H9 (cell line): ENCODE measurements around the gene PRKCB. TPM values are rescaled to one million over a fixed set of nuclear protein-coding genes. Genes with fewer than 3 reads are reported as not detected.

ENCODE experiments used
- DNase-seq: peaks from one replicate; pipeline ENCODE4 v3.0.0-alpha.2; 2017
- H2AFZ ChIP-seq: one replicate; pipeline ENCODE4 v1.6.1; 2013; ENCODE audit warnings: mild to moderate bottlenecking, low read length, control low read depth, moderate library complexity
- H2AK5ac ChIP-seq: 2 replicates; pipeline ENCODE4 v1.6.1; 2013; ENCODE audit warnings: low read length, control low read depth, mixed read lengths; ENCODE audit not compliant: insufficient read length
- H2BK120ac ChIP-seq: one replicate; pipeline ENCODE4 v1.6.1; 2013; ENCODE audit warnings: low read depth, mild to moderate bottlenecking, low read length, control low read depth, inconsistent platforms; ENCODE audit not compliant: poor library complexity, severe bottlenecking
- H2BK12ac ChIP-seq: 2 replicates; pipeline ENCODE4 v1.6.1; 2013; ENCODE audit warnings: low read length, control low read depth, mixed read lengths, low read depth; ENCODE audit not compliant: insufficient read length
- H2BK15ac ChIP-seq: 2 replicates; pipeline ENCODE4 v1.6.1; 2013; ENCODE audit warnings: low read depth, low read length, control low read depth
- H2BK20ac ChIP-seq: one replicate; pipeline ENCODE4 v1.6.1; 2013; ENCODE audit warnings: low read depth, mild to moderate bottlenecking, low read length, control low read depth, inconsistent platforms; ENCODE audit not compliant: poor library complexity, severe bottlenecking
- H2BK5ac ChIP-seq: 2 replicates; pipeline ENCODE4 v1.6.1; 2013; ENCODE audit warnings: low read length, control low read depth, mixed read lengths; ENCODE audit not compliant: insufficient read length
- H3K14ac ChIP-seq: 2 replicates; pipeline ENCODE4 v1.6.1; 2013; ENCODE audit warnings: low read length, control low read depth; ENCODE audit not compliant: insufficient read depth
- H3K18ac ChIP-seq: 2 replicates; pipeline ENCODE4 v1.6.1; 2013; ENCODE audit warnings: low read depth, mild to moderate bottlenecking, mixed read lengths, low read length, control low read depth; ENCODE audit not compliant: insufficient read length
- H3K23ac ChIP-seq: 2 replicates; pipeline ENCODE4 v1.6.1; 2013; ENCODE audit warnings: low read length, control low read depth, mixed read lengths, low read depth; ENCODE audit not compliant: insufficient read length
- H3K23me2 ChIP-seq: 2 replicates; pipeline ENCODE4 v1.6.1; 2013; ENCODE audit warnings: low read depth, mild to moderate bottlenecking, mixed read lengths, low read length, control low read depth; ENCODE audit not compliant: insufficient read length, poor library complexity, severe bottlenecking
- H3K27ac ChIP-seq: 2 replicates; pipeline ENCODE4 v1.5.1; 2013; ENCODE audit warnings: low read length, control low read depth, mixed read lengths, low read depth; ENCODE audit not compliant: insufficient read length
- H3K27me3 ChIP-seq: 2 replicates; pipeline ENCODE4 v1.6.1; 2013; ENCODE audit warnings: low read length, control low read depth, inconsistent platforms; ENCODE audit not compliant: insufficient read depth
- H3K4ac ChIP-seq: 2 replicates; pipeline ENCODE4 v1.6.1; 2013; ENCODE audit warnings: low read depth, mild to moderate bottlenecking, control low read depth, inconsistent platforms, low read length, moderate library complexity
- H3K4me1 ChIP-seq: 2 replicates; pipeline ENCODE4 v1.6.1; 2013; ENCODE audit warnings: low read length, control low read depth, inconsistent platforms; ENCODE audit not compliant: insufficient read depth
- H3K4me2 ChIP-seq: 2 replicates; pipeline ENCODE4 v1.6.1; 2013; ENCODE audit warnings: low read length, control low read depth, mixed read lengths; ENCODE audit not compliant: insufficient read length, insufficient read depth
- H3K56ac ChIP-seq: 2 replicates; pipeline ENCODE4 v1.6.1; 2013; ENCODE audit warnings: low read depth, mild to moderate bottlenecking, mixed read lengths, low read length, control low read depth; ENCODE audit not compliant: insufficient read length
- H3K79me1 ChIP-seq: 2 replicates; pipeline ENCODE4 v1.6.1; 2013; ENCODE audit warnings: low read depth, mild to moderate bottlenecking, moderate library complexity, low read length, control low read depth, inconsistent platforms; ENCODE audit not compliant: insufficient read depth, poor library complexity, severe bottlenecking
- H3K79me2 ChIP-seq: 2 replicates; pipeline ENCODE4 v1.6.1; 2013; ENCODE audit warnings: low read length, control low read depth, inconsistent platforms; ENCODE audit not compliant: insufficient read depth
- H3K9ac ChIP-seq: 2 replicates; pipeline ENCODE4 v1.6.1; 2013; ENCODE audit warnings: low read length, control low read depth, mixed read lengths; ENCODE audit not compliant: insufficient read length; ENCODE audit errors: extremely low read depth
- H3K9me3 ChIP-seq: one replicate; pipeline ENCODE4 v1.6.1; 2013; ENCODE audit warnings: low read depth, low read length, inconsistent platforms; ENCODE audit not compliant: control insufficient read depth
- H3T11ph ChIP-seq: one replicate; pipeline ENCODE4 v1.6.1; 2013; ENCODE audit warnings: mild to moderate bottlenecking, low read length, control low read depth, inconsistent platforms
- H4K20me1 ChIP-seq: one replicate; pipeline ENCODE4 v1.6.1; 2013; ENCODE audit not compliant: control insufficient read depth, insufficient read length, insufficient read depth
- H4K5ac ChIP-seq: 2 replicates; pipeline ENCODE4 v1.6.1; 2013; ENCODE audit warnings: low read depth, mild to moderate bottlenecking, mixed read lengths, low read length, control low read depth; ENCODE audit not compliant: insufficient read length
- H4K8ac ChIP-seq: replicated peaks from 2 replicates; pipeline ENCODE4 v1.6.1; 2013; ENCODE audit warnings: low read length, control low read depth, mixed read lengths, low read depth; ENCODE audit not compliant: insufficient read length
- H4K91ac ChIP-seq: 2 replicates; pipeline ENCODE4 v1.6.1; 2013; ENCODE audit warnings: low read depth, mild to moderate bottlenecking, moderate library complexity, mixed read lengths, low read length, control low read depth; ENCODE audit not compliant: insufficient read length
- H3K27ac Mint-ChIP-seq, 3 experiments: 2 replicates in 2 of 3; 3 replicates in 1 of 3; pipeline ENCODE4 v1.8.0; 2020 to 2021; ENCODE audit warnings: mixed read lengths in 3 of 3, mild to moderate bottlenecking in 1 of 3, moderate library complexity in 1 of 3
- H3K27me3 Mint-ChIP-seq: 2 replicates; pipeline ENCODE4 v1.8.0; 2021; ENCODE audit warnings: low read depth, mild to moderate bottlenecking, moderate library complexity, mixed read lengths
- H3K36me3 Mint-ChIP-seq, 3 experiments: 2 replicates in 2 of 3; 3 replicates in 1 of 3; pipeline ENCODE4 v1.8.0; 2020 to 2021; ENCODE audit warnings: low read depth in 3 of 3, mixed read lengths in 3 of 3; ENCODE audit not compliant: insufficient read depth in 1 of 3
- H3K4me1 Mint-ChIP-seq, 2 experiments: 2 replicates each; pipeline ENCODE4 v1.8.0; 2020; ENCODE audit warnings: mixed read lengths in 2 of 2
- H3K4me3 Mint-ChIP-seq, 2 experiments: 2 replicates in 1 of 2; 3 replicates in 1 of 2; pipeline ENCODE4 v1.8.0; 2020 to 2021; ENCODE audit warnings: mild to moderate bottlenecking in 2 of 2, mixed read lengths in 2 of 2, moderate library complexity in 1 of 2
- H3K9me3 Mint-ChIP-seq, 2 experiments: 2 replicates in 1 of 2; 3 replicates in 1 of 2; pipeline ENCODE4 v1.8.0; 2020; ENCODE audit warnings: mild to moderate bottlenecking in 2 of 2, mixed read lengths in 2 of 2, moderate library complexity in 1 of 2
- WGBS: extraction: QIAGEN DNeasy Blood & Tissue Kit; methylation state at CpG from one replicate; pipeline ENCODE4 v1.1.7; 2013; ENCODE audit warnings: missing lambda C conversion rate, low lambda C conversion rate, mixed read lengths; ENCODE audit not compliant: insufficient read length; ENCODE audit errors: extremely low coverage; 5-methylcytosine and 5-hydroxymethylcytosine counted together
- total RNA-seq: library from RNA; stranded (reverse); gene quantifications from 2 replicates; pipeline ENCODE4 v1.2.1, GENCODE V29; 2021
- TF ChIP-seq, protein P1 (sequence below): fragments of 200-600 bp; sonication (generic); conservative IDR thresholded peaks from 3 replicates; pipeline ENCODE4 v1.8.0; 2021; ENCODE audit warnings: antibody characterized with exemption, mild to moderate bottlenecking

Gene PRKCB
- total RNA-seq, 1 experiment from 2014 or later, result 7.0 TPM

DNA sequence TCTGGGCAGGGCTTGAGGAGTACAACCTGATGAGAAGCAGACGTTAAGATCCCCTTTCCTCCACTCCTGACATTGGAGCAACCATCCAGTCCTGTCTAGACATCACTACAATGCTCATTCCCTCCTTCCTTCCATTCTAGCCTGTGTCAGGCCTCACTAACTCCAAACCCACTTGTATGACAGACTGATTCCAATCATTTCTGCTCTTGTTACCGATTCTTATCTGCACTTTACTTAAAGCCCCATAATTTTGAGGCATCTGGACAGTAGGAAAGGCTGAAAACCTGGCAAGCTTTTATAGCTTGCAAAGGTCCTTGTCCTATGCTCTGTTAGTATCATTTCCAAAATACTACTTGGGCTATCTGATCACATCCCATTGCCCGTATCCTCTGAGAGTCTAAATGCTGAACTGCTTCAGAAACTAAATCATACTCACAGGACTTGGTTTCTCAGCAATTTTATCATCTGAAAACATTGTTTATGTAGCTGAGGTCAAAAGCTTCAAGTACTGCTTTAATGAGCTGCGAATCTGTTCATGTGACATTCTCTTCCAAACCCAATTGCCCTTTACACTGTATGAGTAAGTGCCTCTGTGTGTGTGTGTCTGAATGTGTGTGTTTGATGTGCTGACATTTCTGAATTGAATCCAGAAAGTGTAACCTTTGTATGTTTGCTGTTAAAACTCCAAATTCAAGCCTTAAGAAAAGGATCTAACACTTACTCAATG lies 363.2 kb downstream of the PRKCB start:
- Mint-ChIP-seq H3K4me1 (peaks cover 18 to 20% of the 10 kb centered on the region in 2 experiments), H3K27ac (no peak overlapping the region), H3K9me3 (peaks cover 2 to 5% of the 10 kb centered on the region in 2 experiments; a peak in 4 of 5 replicates), H3K4me3 (no peak overlapping the region), H3K27me3 (no peaks in the 10 kb centered on the region; the same call in 1 of the 2 replicates), H3K36me3 (peaks cover 0 to 16% (median 3%) of the 10 kb centered on the region in 3 experiments; a peak in 3 of 7 replicates)
- Histone ChIP-seq H3K79me1 (no peaks in the 10 kb centered on the region), H2AFZ (no peak overlapping the region), H2BK15ac (no peak overlapping the region), H3K79me2 (no peaks in the 10 kb centered on the region), H2BK12ac (no peak overlapping the region), H3K4me2 (no peak overlapping the region), H3K23ac (no peak overlapping the region), H3K27me3 (no peaks in the 10 kb centered on the region), H3K9me3 (no peaks in the 10 kb centered on the region), H3K9ac (no peak overlapping the region), H2AK5ac (no peak overlapping the region), H3K4ac (no peak overlapping the region), H3K4me1 (no peaks in the 10 kb centered on the region), H4K20me1 (no peaks in the 10 kb centered on the region), H3K56ac (no peak overlapping the region), H3T11ph (no peak overlapping the region), H3K18ac (no peak overlapping the region), H2BK20ac (no peak overlapping the region), H3K23me2 (no peaks in the 10 kb centered on the region), H2BK120ac (no peak overlapping the region), H4K91ac (no peak overlapping the region), H3K27ac (no peak overlapping the region), H4K8ac (no peak overlapping the region), H3K14ac (no peak overlapping the region), H4K5ac (no peak overlapping the region), H2BK5ac (no peak overlapping the region)
- no peak for DNase-seq
- WGBS, result no CpG with 5 or more reads among the region's 4 CpGs
- TF ChIP-seq, protein P1, sequence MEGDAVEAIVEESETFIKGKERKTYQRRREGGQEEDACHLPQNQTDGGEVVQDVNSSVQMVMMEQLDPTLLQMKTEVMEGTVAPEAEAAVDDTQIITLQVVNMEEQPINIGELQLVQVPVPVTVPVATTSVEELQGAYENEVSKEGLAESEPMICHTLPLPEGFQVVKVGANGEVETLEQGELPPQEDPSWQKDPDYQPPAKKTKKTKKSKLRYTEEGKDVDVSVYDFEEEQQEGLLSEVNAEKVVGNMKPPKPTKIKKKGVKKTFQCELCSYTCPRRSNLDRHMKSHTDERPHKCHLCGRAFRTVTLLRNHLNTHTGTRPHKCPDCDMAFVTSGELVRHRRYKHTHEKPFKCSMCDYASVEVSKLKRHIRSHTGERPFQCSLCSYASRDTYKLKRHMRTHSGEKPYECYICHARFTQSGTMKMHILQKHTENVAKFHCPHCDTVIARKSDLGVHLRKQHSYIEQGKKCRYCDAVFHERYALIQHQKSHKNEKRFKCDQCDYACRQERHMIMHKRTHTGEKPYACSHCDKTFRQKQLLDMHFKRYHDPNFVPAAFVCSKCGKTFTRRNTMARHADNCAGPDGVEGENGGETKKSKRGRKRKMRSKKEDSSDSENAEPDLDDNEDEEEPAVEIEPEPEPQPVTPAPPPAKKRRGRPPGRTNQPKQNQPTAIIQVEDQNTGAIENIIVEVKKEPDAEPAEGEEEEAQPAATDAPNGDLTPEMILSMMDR, result no peak
